ENCODE measurements around the gene EPHB1. TPM values are rescaled to one million over a fixed set of nuclear protein-coding genes. Genes with fewer than 3 reads are reported as not detected.
"Not testable (repeated sequence)": the region's sequence is repeated elsewhere in the genome, so short reads cannot be mapped to it uniquely, and the experiment has no call there.

EPHB1 gene
- total RNA-seq, 1 donor: 1.3 TPM

DNA sequence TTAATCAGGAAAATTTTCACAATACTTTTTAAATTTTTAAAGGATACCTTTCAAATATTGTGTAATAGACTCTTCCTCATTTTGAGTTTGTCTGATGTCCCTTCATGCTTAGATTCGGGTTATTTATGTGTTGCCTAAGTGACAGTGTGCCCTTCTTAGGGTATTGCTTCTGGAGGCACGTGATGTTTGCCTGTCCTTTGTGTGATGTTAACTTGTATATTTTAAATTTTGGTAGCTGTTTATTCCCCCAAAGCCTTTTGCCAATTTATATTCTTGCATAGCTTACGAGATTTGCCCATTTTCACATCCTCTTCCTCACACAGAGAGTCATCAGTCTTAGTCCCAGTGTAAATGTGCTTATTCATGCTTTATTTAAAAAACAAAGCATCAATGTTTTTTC, 433.1 kb downstream of the EPHB1 start:
- TF ChIP-seq CTCF (IDR thresholded peaks at IDR 0.05; ENCODE audit: insufficient read depth, low read depth, low read length): no peak
- no peak overlapping the region for H3K4me3 ChIP-seq (ENCODE audit: low read depth, low read length)
- no peak for DNase-seq (ENCODE audit: low read depth)

GRCh38 chr3:135229018-135229495, 434.0 kb downstream of the EPHB1 start:
- no peak for TF ChIP-seq CTCF (IDR thresholded peaks at IDR 0.05; ENCODE audit: insufficient read depth, low read depth, low read length)
- no peak for DNase-seq (ENCODE audit: low read depth)
- no peak overlapping the region for H3K4me3 ChIP-seq (ENCODE audit: low read depth, low read length)

DNA sequence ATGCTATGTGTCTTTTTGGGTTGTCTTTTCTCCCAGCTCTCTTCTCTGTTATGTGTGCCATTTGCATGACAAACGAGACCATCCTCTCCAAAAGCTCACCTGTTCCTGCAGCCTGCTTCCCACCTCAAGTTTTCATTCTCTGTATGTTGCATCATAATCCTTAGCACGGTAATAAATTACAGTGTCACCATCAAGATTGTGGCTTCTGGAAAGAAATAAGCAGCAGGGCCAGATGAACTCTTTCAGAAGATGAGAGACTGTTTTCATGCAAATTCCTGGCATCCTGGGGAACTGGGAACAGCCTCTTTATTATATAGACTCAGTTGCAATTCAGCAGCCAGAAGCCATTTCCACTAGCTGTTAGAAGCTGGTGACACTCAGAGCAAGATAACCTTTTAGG, 436.7 kb downstream of the EPHB1 start:
- no peak for DNase-seq (ENCODE audit: low read depth)
- TF ChIP-seq CTCF (IDR thresholded peaks at IDR 0.05; ENCODE audit: insufficient read depth, low read depth, low read length): no peak
- no peak overlapping the region for H3K4me3 ChIP-seq (ENCODE audit: low read depth, low read length)

DNA sequence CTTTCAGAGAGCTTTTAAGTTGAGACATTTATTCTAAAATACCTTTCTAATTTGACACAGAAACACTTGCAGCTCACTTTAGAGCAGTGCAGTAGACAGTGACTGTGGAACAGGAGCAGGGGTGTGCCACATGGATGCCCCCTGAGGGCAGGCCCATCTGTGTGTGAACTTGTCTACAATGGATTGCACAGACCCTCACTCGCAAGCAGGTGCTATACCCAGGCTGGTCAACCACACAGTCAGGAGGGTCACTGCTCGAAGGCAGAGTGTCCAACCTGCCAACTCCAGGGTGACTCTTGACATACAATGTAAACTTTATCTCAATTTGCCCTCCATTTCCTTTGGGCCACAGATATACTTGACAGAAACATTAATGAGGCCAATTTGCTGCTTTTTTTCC, 437.2 kb downstream of the EPHB1 start:
- no peak for TF ChIP-seq CTCF (IDR thresholded peaks at IDR 0.05; ENCODE audit: insufficient read depth, low read depth, low read length)
- H3K4me3 ChIP-seq (ENCODE audit: low read depth, low read length): no peak overlapping the region
- DNase-seq (ENCODE audit: low read depth): no peak

- not testable (repeated sequence) for DNase-seq (ENCODE audit: low read depth); H3K4me3 ChIP-seq (ENCODE audit: low read depth, low read length)
These were observed 438.4 kb downstream of the EPHB1 start for GRCh38 chr3:135233476-135233875.

GRCh38 chr3:135235541-135235940, 440.5 kb downstream of the EPHB1 start:
- no peak overlapping the region for H3K4me3 ChIP-seq (ENCODE audit: low read depth, low read length)
- no peak for DNase-seq (ENCODE audit: low read depth)

GRCh38 chr3:135237371-135238143, 442.5 kb downstream of the EPHB1 start:
- DNase-seq (ENCODE audit: low read depth): no peak
- TF ChIP-seq CTCF (IDR thresholded peaks at IDR 0.05; ENCODE audit: insufficient read depth, low read depth, low read length): no peak
- H3K4me3 ChIP-seq (ENCODE audit: low read depth, low read length): no peak overlapping the region

More at GRCh38 chr3:135235541-135235940, 440.5 kb downstream of the EPHB1 start:
- TF ChIP-seq CTCF (IDR thresholded peaks at IDR 0.05; ENCODE audit: insufficient read depth, low read depth, low read length): no peak
